Measurements from ENCODE around the gene RNFT2.

Gene RNFT2

DNA sequence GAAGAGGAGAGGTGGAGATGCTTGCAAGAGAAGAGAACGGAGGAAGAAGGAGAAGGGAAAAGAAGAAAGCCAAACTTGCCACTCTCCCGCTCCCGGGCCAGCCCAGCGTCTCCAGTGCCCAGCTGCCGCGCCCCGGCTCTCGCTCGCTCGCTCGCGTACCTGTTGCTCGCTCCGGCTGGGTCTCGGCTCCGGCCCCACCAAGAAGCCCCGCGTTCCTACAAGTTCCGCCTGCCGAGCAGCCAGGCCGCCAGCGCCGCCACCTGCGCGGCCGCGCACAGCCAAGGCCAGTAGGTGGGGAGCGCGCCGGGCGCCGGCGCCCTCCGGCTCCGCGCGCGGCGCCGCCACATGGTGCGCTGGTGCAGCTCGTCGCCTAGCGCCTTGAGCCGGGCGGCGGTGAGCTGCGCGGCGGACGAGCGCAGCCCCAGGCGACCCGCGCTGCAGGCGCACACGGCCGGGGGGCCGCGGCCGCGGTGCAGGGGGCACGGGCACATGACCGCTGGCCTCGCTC, 142.8 kb downstream of the RNFT2 start:
- DNase-seq = no peak

- no peak for DNase-seq
Observed at GRCh38 chr12:116881325-116881876, 143.3 kb downstream of the RNFT2 start, which contains the start of gene HRK. TSS of gene HRK (minus strand) at chr12:116881441. CDS start at chr12:116881307, 134 bp downstream.

- no peak for DNase-seq
Observed at GRCh38 chr12:116881877-116882507, 143.9 kb downstream of the RNFT2 start.

GRCh38 chr12:116882742-116883141, 144.6 kb downstream of the RNFT2 start:
- DNase-seq = peak; percentile 31

GRCh38 chr12:116884871-116885270, 146.8 kb downstream of the RNFT2 start:
- DNase-seq = no peak

DNA sequence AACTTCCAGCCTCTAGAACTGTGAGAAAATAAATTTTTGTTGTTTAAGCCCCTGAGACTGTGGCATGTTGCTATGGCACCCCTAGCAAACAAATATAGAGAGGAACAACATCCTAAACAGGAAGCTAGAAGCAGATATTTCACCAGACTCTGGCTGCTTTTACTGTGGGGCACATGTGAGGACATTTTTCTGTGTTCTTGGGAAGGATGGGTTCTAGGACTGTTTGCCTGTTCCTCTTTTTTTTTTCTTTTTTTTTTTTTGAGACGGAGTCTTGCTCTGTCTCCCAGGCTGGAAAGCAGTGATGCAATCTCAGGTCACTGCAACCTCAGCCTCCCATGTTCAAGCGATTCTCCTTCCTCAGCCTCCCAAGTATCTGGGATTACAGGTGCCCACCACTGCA, 147.4 kb downstream of the RNFT2 start:
- no peak for DNase-seq

- no peak for DNase-seq
Observed at GRCh38 chr12:116887244-116887643, 149.1 kb downstream of the RNFT2 start.

GRCh38 chr12:116887897-116888296, 149.8 kb downstream of the RNFT2 start:
- DNase-seq = no peak

DNA sequence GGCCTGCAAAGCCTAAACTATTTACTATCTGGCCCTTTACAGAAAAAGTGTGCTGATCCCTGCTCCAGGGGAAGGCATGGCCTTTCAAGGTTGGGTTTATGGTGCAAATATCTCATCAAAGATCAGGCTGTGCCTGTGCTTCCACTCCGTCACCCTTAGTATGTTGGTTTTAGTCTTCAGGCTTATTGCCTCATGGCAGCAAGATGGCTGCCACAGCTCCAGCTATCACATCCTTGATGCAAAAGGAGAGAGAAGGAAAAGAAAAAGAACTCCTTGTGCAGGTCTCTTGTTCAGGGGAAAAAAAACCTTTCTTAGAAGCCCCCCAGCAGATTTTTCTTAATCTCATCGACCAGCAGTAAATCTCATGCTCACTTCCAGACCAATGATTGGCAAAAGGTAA, 152.2 kb downstream of the RNFT2 start:
- no peak for DNase-seq

- DNase-seq = no peak
Observed at GRCh38 chr12:116891019-116891418, 152.9 kb downstream of the RNFT2 start.

DNA sequence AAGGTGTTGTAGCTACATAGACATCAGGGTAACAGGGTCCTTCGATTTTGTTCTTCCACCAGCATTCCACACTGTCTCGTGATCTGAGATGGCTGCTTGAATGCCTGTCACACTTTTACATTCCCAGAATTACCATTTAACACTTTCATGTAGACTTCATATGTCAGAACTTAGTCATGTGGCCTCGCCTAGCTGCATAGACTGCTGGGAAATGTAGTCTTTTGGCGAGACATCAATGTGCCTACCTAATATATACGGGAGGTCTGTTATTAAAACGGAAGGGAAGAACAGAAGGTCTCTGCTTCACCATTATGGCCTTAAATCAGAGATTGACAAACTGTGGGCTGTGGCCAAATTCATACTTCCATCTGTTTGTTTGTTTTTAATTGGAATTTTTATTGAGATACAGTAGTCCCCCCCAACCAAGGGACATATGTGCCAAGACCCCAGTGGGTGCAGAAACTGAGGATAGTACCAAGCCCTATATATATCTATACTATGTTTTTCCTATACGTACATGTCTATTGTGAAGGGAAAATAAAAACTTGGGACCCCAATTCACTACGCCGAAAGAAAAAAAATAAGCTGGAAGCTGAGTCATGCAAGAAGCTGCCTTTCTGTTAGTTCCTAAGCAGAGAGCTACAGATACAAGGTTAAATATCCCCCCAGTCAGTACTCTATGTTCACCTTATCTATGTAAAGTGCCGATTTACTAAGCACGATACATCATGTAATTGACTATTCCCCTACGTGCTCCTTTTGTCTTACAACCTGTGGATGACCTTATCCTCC, 154.4 kb downstream of the RNFT2 start:
- peak; percentile 39 for DNase-seq

DNA sequence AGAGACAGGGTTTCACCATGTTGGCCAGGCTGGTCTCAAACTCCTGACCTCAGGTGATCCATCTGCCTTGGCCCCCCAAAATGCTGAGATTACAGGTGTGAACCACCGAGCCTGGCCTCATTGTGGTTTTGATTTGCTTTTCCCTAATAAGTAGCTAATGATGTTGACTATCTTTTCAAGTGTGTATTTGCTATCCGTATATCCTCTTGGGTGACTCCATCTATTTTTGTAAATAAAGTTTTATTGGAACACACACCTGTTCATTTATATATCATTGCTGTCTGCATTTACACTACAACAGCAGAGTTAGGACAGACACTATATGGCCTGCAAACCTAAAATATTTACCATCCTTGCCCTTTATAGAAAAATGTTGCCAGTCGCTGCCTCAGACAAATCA, 156.8 kb downstream of the RNFT2 start:
- DNase-seq = no peak

GRCh38 chr12:116896411-116896924, 158.4 kb downstream of the RNFT2 start:
- DNase-seq = no peak

- DNase-seq = no peak
Observed at GRCh38 chr12:116897476-116897875, 159.4 kb downstream of the RNFT2 start.

- no peak for DNase-seq
Observed at GRCh38 chr12:116898669-116899068, 160.6 kb downstream of the RNFT2 start.

DNA sequence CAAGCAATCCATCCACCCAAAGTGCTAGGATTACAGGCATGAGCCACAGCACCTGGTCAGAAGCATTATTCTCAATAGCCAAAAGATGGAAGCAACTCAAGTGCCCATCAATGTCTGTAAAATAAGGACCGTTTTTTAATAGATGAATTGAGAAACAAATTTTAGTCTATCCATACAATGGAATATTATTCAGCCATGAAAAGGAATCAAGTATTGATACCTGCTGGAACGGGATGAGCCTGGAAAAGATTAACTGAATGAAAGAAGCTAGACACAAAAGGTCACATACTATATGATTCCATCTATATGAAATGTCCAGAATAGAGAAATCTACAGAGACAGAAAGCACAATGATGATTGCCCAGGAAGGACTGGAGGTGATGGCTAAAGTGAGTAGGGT, 163.5 kb downstream of the RNFT2 start:
- DNase-seq = no peak

Data from NCI-H1694 (cell line).